Progenitor cell of endocrine pancreas (in vitro differentiated cells): Measurements from ENCODE around the gene PIGQ. TPM values are rescaled to one million over a fixed set of nuclear protein-coding genes. Genes with fewer than 3 reads are reported as not detected.
A peak's percentile ranks its signal among the peaks of the same experiment; 100 is the strongest.

ENCODE experiments used
- DNase-seq: peaks from one replicate; pipeline ENCODE4 v3.0.0; 2021; ENCODE audit warnings: low spot score; ENCODE audit not compliant: unreplicated experiment
- H3K27ac Mint-ChIP-seq: 2 replicates; pipeline ENCODE4 v1.8.0; 2021; ENCODE audit warnings: mild to moderate bottlenecking, moderate library complexity, mixed read lengths
- H3K27me3 Mint-ChIP-seq: 2 replicates; pipeline ENCODE4 v1.8.0; 2021; ENCODE audit warnings: mixed read lengths
- H3K36me3 Mint-ChIP-seq: 2 replicates; pipeline ENCODE4 v1.8.0; 2022; ENCODE audit warnings: mixed read lengths; ENCODE audit not compliant: insufficient read depth
- H3K4me1 Mint-ChIP-seq: 2 replicates; pipeline ENCODE4 v1.8.0; 2021; ENCODE audit warnings: low read depth, mixed read lengths
- H3K4me3 Mint-ChIP-seq: 2 replicates; pipeline ENCODE4 v1.8.0; 2021; ENCODE audit warnings: low read depth, mild to moderate bottlenecking, moderate library complexity, mixed read lengths
- H3K9me3 Mint-ChIP-seq: 2 replicates; pipeline ENCODE4 v1.8.0; 2021; ENCODE audit warnings: low read depth, mixed read lengths
- CTCF ChIP-seq: fragments of 200-600 bp; sonication (generic); IDR thresholded peaks from one replicate; pipeline ENCODE4 v1.5.0; 2021; ENCODE audit warnings: antibody characterized with exemption, mild to moderate bottlenecking; ENCODE audit not compliant: unreplicated experiment
- total RNA-seq: library from RNA; stranded (reverse); gene quantifications from 2 replicates; pipeline ENCODE4 v1.2.1, GENCODE V29; 2021

The PIGQ gene
- total RNA-seq, 1 donor from 2014 or later, result 109 TPM

- no peaks in the 10 kb centered on the region for H3K9me3 Mint-ChIP-seq
- TF ChIP-seq CTCF, result no peak
- DNase-seq, result peak; percentile 51
- peak overlapping the region; percentile 96 for H3K27ac Mint-ChIP-seq
- peaks cover 6% of the 10 kb centered on the region for H3K36me3 Mint-ChIP-seq
- peak overlapping the region; percentile 57 for H3K4me3 Mint-ChIP-seq
- H3K27me3 Mint-ChIP-seq, result no peaks in the 10 kb centered on the region
- peaks cover 13% of the 10 kb centered on the region for H3K4me1 Mint-ChIP-seq
These were observed 59.5 kb downstream of the PIGQ start for GRCh38 chr16:629185-629832.

- Mint-ChIP-seq H3K27ac (peak overlapping the region; percentile 96), H3K36me3 (peaks cover 6% of the 10 kb centered on the region), H3K4me1 (peaks cover 14% of the 10 kb centered on the region), H3K27me3 (no peaks in the 10 kb centered on the region), H3K9me3 (no peaks in the 10 kb centered on the region), H3K4me3 (peak overlapping the region; percentile 55)
- no peak for DNase-seq
- no peak for TF ChIP-seq CTCF
These were observed 60.1 kb downstream of the PIGQ start for GRCh38 chr16:629833-630248.

GRCh38 chr16:630249-630814 lies 60.6 kb downstream of the PIGQ start:
- peak overlapping the region; percentile 66 for H3K4me3 Mint-ChIP-seq
- H3K36me3 Mint-ChIP-seq, result peaks cover 6% of the 10 kb centered on the region
- H3K27ac Mint-ChIP-seq, result peak overlapping the region; percentile 96
- H3K27me3 Mint-ChIP-seq, result no peaks in the 10 kb centered on the region
- DNase-seq, result peak; percentile 31
- no peak for TF ChIP-seq CTCF
- H3K9me3 Mint-ChIP-seq, result no peaks in the 10 kb centered on the region
- H3K4me1 Mint-ChIP-seq, result peaks cover 14% of the 10 kb centered on the region

- peak; percentile 73 for DNase-seq
- Mint-ChIP-seq H3K36me3 (peaks cover 6% of the 10 kb centered on the region), H3K4me1 (peaks cover 14% of the 10 kb centered on the region), H3K27ac (peak within 1 kb of the TSS; percentile 96), H3K27me3 (no peaks in the 10 kb centered on the region), H3K4me3 (peak within 1 kb of the TSS; percentile 67), H3K9me3 (no peaks in the 10 kb centered on the region)
- no peak for TF ChIP-seq CTCF
These were observed 61.1 kb downstream of the PIGQ start, which contains the start of gene WFIKKN1 for GRCh38 chr16:630815-631405. WFIKKN1 (plus strand) TSS chr16:630985; CDS start chr16:631254, 269 bp downstream.

- Mint-ChIP-seq H3K27me3 (no peaks in the 10 kb centered on the region), H3K4me3 (peak overlapping the region; percentile 55), H3K36me3 (peaks cover 4% of the 10 kb centered on the region), H3K4me1 (peaks cover 16% of the 10 kb centered on the region), H3K9me3 (no peaks in the 10 kb centered on the region), H3K27ac (no peak overlapping the region)
- TF ChIP-seq CTCF, result no peak
- no peak for DNase-seq
These were observed 62.1 kb downstream of the PIGQ start for GRCh38 chr16:631808-632358.
